Thyroid gland (tissue), 4 donors: ENCODE results near the gene WARS2.

Source experiments
- CTCF ChIP-seq, 6 experiments: fragments of 200-600 bp in 3 of 6; fragments of 450-650 bp in 3 of 6; sonication (generic) in 3 of 6; IDR thresholded peaks; one replicate each; pipeline ENCODE4 v1.5.1; 2016 to 2019; ENCODE audit warnings: antibody characterized with exemption in 6 of 6, mild to moderate bottlenecking in 2 of 6, inconsistent platforms in 1 of 6, moderate library complexity in 1 of 6
- POLR2A ChIP-seq, 2 donors: fragments of 450-650 bp; IDR thresholded peaks; one replicate each; pipeline ENCODE4 v1.6.1; 2017; ENCODE audit warnings: antibody characterized with exemption in 2 of 2, mild to moderate bottlenecking in 2 of 2, moderate library complexity in 1 of 2

- TF ChIP-seq CTCF (IDR thresholded peaks at IDR 0.05) (no peak), POLR2A (IDR thresholded peaks at IDR 0.05) (no peak)
These were observed 147.4 kb downstream of the WARS2 start for GRCh38 chr1:118992868-118993699.
